HAP-1 (cell line): ENCODE data around the gene CEACAM19.

Source experiments
- DNase-seq, 2 experiments: peaks; one replicate each; pipeline ENCODE4 v3.0.0-alpha.2; 2016 to 2020; ENCODE audit warnings: low spot score in 2 of 2
- H3K27me3 ChIP-seq: fragments of 250-450 bp; sonication (Bioruptor Pico); 2 replicates; pipeline ENCODE4 v1.5.1; 2020; ENCODE audit warnings: low read depth, mild to moderate bottlenecking, moderate library complexity
- H3K36me3 ChIP-seq: fragments of 250-450 bp; sonication (Bioruptor Pico); replicated peaks from 2 replicates; pipeline ENCODE4 v1.5.1; 2020; ENCODE audit warnings: mild to moderate bottlenecking
- H3K4me1 ChIP-seq: fragments of 250-450 bp; sonication (Bioruptor Pico); 2 replicates; pipeline ENCODE4 v1.5.1; 2020; ENCODE audit warnings: mild to moderate bottlenecking
- H3K4me3 ChIP-seq: fragments of 250-450 bp; sonication (Bioruptor Pico); 2 replicates; pipeline ENCODE4 v1.5.1; 2020; ENCODE audit warnings: mild to moderate bottlenecking, moderate library complexity
- H3K9me3 ChIP-seq: fragments of 250-450 bp; sonication (Bioruptor Pico); 2 replicates; pipeline ENCODE4 v1.5.1; 2020; ENCODE audit warnings: mild to moderate bottlenecking, moderate library complexity
- in situ Hi-C: fragments of 300-500 bp; cut with MboI; formaldehyde crosslinking; loops from 3 replicates; pipeline ENCODE4 v1.14.3; 2020; ENCODE audit warnings: low sequenced_read_pairs, inconsistent platforms, mixed read lengths

The CEACAM19 gene

DNA sequence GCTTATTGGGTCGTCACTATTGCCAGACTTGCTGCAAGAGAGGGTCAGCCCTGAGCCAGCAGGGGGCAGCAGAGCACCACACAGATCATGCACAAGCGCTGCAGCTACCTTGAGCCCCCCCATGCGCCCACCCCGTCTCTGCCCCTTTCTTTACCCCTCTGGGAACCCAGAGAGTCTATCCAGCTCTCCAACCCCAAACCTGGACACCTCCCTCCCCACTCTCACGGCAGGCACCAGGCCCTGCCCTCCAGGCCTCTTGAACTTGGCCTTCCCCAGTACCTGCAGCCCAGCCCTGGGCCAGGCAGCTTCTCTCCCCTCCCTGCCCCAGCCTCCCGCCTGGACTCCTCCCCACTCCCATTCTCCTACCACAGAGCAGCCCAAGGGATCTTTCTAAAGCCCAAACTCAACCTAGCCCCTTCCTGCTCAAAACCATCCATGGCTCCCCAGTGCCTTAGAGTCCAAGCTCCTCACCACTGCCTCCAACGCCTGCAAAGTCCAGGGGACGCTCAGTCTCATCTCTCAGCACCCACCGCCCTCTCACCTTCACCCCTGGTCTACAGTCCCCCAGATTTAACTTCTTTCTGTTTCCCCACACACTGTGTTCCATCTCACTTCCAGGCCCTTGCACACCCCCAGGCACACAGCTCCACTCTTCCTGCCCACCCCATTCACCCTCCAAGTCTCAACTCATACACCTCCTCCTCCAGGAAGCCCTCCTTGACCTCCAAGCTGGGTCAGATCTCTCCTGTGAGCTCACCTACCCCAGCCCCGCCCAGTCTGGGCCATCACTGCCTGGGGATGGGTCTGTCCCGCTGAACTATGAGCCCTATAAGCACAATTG, 18.2 kb downstream of the CEACAM19 start:
- Histone ChIP-seq H3K27me3 (no peaks in the 10 kb centered on the region), H3K4me3 (no peak overlapping the region), H3K36me3 (no peaks in the 10 kb centered on the region), H3K4me1 (peaks cover 17% of the 10 kb centered on the region), H3K9me3 (no peaks in the 10 kb centered on the region)
- peak; percentile 57 to 94 for DNase-seq
- in situ Hi-C loops = no loop called here

DNA sequence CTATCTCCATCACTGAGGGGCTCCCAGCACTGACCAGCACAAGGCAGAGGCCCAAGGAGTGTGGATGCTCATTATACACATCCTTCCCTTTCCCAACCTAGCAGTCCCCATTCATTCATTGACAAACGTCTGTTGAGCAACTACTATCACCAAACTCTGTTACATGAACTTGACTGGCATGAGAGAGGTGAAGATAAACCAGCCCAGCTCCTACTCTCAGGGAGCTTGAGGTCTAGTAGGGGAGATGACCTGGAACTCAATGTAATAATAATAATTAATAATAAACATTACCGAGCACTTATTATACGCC, 18.8 kb downstream of the CEACAM19 start:
- no peaks in the 10 kb centered on the region for H3K9me3 ChIP-seq
- no peaks in the 10 kb centered on the region for H3K36me3 ChIP-seq
- no peak overlapping the region for H3K4me3 ChIP-seq
- in situ Hi-C loops = no loop called here
- H3K4me1 ChIP-seq = peaks cover 13% of the 10 kb centered on the region
- no peaks in the 10 kb centered on the region for H3K27me3 ChIP-seq
- DNase-seq = no peak

DNA sequence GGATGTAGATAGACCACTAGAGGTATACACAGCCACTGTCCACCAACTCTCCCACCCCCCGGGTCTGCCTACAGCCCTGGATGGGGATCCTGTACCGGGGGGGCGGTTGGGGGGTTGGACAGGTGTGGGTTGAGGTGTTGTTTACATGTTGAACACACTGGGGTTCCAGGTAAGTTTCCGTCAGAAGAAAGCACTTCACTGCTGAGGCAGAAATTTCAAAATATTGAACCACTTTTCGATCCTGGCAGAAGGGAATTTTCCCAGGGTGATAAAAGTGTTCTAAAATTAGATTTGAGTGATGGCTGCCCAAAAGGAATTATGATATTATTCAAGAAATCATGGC, 21.1 kb downstream of the CEACAM19 start:
- Histone ChIP-seq H3K36me3 (no peaks in the 10 kb centered on the region), H3K27me3 (no peaks in the 10 kb centered on the region), H3K4me1 (peaks cover 6% of the 10 kb centered on the region; the same call in 1 of the 2 replicates), H3K9me3 (no peaks in the 10 kb centered on the region), H3K4me3 (no peak overlapping the region)
- in situ Hi-C loops = no loop called here
- DNase-seq = no peak

DNA sequence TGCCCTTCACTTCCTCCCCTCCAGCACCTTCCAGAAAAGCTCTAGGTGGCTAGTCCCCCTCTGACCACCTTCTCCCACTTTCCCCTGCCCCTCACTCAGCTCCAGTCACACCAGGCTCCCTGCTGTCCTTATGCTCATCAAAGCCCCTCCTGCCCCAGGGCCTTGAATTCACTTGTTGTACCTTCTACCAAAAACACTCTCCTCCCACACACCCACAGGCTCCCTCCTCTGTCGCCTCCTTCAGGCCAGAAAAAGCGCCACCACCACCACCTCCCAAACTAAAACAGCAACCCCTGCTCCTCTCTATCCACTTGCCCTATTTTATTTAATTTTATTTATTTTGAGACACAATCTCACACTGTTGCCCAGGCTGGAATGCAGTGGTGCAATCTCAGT, 22.9 kb downstream of the CEACAM19 start:
- Histone ChIP-seq H3K9me3 (no peaks in the 10 kb centered on the region), H3K4me3 (no peak overlapping the region), H3K36me3 (no peaks in the 10 kb centered on the region), H3K4me1 (peaks cover 3% of the 10 kb centered on the region; the same call in 1 of the 2 replicates), H3K27me3 (no peaks in the 10 kb centered on the region)
- in situ Hi-C loops = no loop called here
- DNase-seq = peak in 1 of 2 experiments; percentile 59

- H3K9me3 ChIP-seq = no peaks in the 10 kb centered on the region
- H3K4me3 ChIP-seq = no peak overlapping the region
- no peaks in the 10 kb centered on the region for H3K36me3 ChIP-seq
- H3K4me1 ChIP-seq = no peaks in the 10 kb centered on the region
- in situ Hi-C loops = no loop called here
- no peak for DNase-seq
- H3K27me3 ChIP-seq = no peaks in the 10 kb centered on the region
Observed at GRCh38 chr19:44696939-44697669, 25.8 kb downstream of the CEACAM19 start.

GRCh38 chr19:44697670-44698034, 26.4 kb downstream of the CEACAM19 start:
- no peaks in the 10 kb centered on the region for H3K36me3 ChIP-seq
- in situ Hi-C loops = no loop called here
- H3K9me3 ChIP-seq = no peaks in the 10 kb centered on the region
- DNase-seq = no peak
- no peaks in the 10 kb centered on the region for H3K27me3 ChIP-seq
- H3K4me1 ChIP-seq = no peaks in the 10 kb centered on the region
- no peak overlapping the region for H3K4me3 ChIP-seq

DNA sequence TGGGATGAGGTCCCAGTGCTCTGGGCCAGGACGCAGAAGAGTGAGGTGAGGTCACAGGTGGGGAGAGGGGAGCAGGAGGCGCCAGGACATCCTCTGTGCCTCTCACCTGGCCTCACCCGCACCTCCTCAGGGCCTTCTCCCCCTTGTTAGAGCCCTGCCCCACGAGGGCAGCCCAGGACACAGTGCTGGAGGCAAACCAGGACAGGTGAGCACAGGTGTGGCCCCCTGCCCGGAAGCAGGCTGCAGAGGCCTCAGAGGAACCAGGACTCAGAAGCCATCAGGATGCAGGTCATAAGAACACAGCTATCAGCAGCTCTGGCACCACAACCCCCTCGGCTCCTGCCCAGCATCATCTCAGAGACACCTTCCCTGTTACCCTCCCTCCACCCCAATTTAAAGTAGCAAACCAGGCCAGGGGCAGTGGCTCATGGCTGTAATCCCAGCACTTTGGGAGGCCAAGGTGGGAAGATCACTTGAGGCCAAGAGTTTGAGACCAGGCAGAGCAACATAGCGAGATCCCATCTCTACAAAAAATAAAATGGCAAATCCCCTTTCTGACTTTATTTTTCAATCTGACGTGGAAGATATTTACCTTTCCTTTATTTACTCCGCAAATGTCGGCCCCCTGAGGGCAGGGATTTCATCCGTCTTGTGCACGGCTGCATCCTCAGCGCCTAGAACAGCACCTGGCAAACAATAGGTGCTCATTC, 27.4 kb downstream of the CEACAM19 start, which contains the start of gene CEACAM16:
CEACAM16 (plus strand) TSS at position 660 of the 710 bp plus-strand sequence. CDS start 2,306 bp downstream, outside the sequence.
- no peak for DNase-seq
- H3K9me3 ChIP-seq = no peaks in the 10 kb centered on the region
- no peaks in the 10 kb centered on the region for H3K27me3 ChIP-seq
- in situ Hi-C loops = no loop called here
- no peaks in the 10 kb centered on the region for H3K36me3 ChIP-seq
- no peak within 1 kb of the TSS for H3K4me3 ChIP-seq
- H3K4me1 ChIP-seq = no peaks in the 10 kb centered on the region

- in situ Hi-C loops = no loop called here
- Histone ChIP-seq H3K4me3 (no peak overlapping the region), H3K27me3 (no peaks in the 10 kb centered on the region), H3K36me3 (no peaks in the 10 kb centered on the region), H3K9me3 (no peaks in the 10 kb centered on the region), H3K4me1 (no peaks in the 10 kb centered on the region)
- no peak for DNase-seq
Observed at GRCh38 chr19:44700547-44700946, 29.3 kb downstream of the CEACAM19 start.

DNA sequence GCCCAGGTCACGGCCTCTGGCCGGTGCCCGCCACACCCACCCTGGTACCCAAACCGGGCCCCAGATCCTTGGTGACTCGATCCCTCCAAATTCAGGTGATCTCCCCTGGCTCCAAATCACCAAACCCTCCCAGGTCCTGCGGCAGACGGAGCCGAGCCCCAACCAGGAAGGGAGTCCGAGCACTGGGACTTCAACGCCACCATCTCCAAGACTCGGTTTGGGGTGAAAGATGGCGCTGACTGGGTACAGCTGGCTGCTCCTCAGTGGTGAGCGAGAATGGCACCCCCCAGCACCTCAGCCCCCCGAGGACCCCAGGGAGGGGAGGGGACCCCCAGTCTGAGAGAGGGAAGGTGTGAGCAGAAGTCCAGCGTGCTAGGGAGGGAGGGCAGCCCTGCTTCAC, 29.9 kb downstream of the CEACAM19 start:
- in situ Hi-C loops = no loop called here
- no peaks in the 10 kb centered on the region for H3K27me3 ChIP-seq
- no peaks in the 10 kb centered on the region for H3K9me3 ChIP-seq
- H3K36me3 ChIP-seq = no peaks in the 10 kb centered on the region
- no peak overlapping the region for H3K4me3 ChIP-seq
- no peak for DNase-seq
- H3K4me1 ChIP-seq = no peaks in the 10 kb centered on the region

DNA sequence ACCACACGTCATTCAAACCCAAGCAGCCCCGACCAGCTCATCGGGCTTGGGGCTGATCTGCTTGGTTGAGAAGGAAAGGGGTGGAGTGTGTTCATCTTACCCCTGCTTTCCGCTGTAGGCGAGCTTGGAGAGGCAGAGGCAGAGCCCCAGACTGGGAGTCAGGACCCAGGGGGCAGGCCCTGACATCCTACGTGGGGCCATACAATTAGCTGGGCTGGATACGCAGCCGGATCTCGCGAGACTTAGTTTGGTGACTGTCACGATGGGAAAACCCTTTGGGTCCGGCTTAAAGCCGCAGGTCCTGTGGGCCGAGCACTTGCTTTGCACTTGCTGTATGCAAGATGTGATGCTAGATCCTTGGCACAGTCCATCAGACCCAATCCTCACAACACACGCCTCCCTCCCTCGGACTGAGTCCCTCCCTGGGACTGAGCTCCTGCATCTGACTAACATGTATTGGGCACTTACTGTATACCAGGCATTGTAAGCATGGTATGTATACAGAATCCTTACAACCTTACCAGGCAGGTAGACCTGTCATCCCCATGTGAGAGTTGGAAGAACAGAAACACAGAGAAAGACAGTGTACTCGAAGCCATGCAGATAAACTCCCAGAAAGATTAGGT, 31.4 kb downstream of the CEACAM19 start:
- H3K4me3 ChIP-seq = no peak overlapping the region
- no peaks in the 10 kb centered on the region for H3K4me1 ChIP-seq
- no peaks in the 10 kb centered on the region for H3K9me3 ChIP-seq
- no peaks in the 10 kb centered on the region for H3K36me3 ChIP-seq
- no peaks in the 10 kb centered on the region for H3K27me3 ChIP-seq
- in situ Hi-C loops = no loop called here
- no peak for DNase-seq

DNA sequence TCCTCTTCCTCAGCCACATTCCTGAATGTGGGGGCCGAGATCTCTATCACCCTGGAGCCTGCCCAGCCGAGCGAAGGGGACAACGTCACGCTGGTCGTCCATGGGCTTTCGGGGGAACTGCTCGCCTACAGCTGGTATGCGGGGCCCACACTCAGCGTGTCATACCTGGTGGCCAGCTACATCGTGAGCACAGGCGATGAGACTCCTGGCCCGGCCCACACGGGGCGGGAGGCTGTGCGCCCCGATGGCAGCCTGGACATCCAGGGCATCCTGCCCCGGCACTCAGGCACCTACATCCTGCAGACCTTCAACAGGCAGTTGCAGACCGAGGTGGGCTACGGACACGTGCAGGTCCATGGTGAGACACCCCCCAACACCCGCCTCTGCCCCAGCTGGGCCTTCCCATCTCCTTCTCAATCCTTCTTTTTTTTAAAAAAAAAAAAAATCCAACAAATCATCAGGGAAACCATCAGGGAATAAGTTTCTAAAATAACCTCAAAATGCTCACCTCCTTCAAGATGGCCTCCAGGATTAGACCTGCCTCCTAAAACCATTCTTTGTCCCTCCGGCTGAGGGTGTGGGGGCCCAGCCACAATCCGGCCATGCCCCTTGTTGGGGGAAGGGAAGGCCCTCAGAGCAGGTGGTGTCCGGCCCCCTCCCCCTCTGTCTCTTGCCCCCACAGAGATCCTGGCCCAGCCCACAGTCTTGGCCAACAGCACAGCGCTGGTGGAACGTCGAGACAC, 32.2 kb downstream of the CEACAM19 start:
- Histone ChIP-seq H3K27me3 (no peaks in the 10 kb centered on the region), H3K4me1 (no peaks in the 10 kb centered on the region), H3K9me3 (no peaks in the 10 kb centered on the region), H3K4me3 (no peak overlapping the region), H3K36me3 (no peaks in the 10 kb centered on the region)
- in situ Hi-C loops = no loop called here
- no peak for DNase-seq

GRCh38 chr19:44704982-44705381, 33.7 kb downstream of the CEACAM19 start:
- Histone ChIP-seq H3K4me1 (no peaks in the 10 kb centered on the region), H3K27me3 (no peaks in the 10 kb centered on the region)
- in situ Hi-C loops = no loop called here

DNA sequence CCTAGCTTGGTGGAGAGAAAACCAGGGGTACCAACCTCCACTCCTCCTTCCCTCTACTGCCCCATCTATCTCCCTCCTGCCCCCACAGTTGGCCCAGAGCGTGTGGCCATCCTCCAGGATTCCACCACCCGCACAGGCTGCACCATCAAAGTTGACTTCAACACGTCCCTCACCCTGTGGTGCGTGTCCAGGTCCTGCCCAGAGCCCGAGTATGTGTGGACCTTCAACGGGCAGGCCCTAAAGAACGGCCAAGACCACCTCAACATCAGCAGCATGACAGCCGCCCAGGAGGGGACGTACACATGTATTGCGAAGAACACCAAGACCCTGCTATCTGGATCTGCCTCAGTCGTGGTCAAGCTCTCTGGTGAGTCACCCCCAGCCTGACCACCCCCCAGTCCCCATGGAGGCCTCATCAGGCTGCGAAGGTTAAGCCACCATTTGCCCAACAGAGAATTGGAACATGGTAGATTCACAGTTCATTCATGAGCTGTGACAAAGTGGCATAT, 34.3 kb downstream of the CEACAM19 start:
- in situ Hi-C loops = no loop called here
- no peak for DNase-seq
- no peaks in the 10 kb centered on the region for H3K4me1 ChIP-seq
- H3K36me3 ChIP-seq = no peaks in the 10 kb centered on the region
- no peaks in the 10 kb centered on the region for H3K27me3 ChIP-seq
- H3K9me3 ChIP-seq = no peaks in the 10 kb centered on the region
- H3K4me3 ChIP-seq = no peak overlapping the region

More at GRCh38 chr19:44704982-44705381, 33.7 kb downstream of the CEACAM19 start:
- DNase-seq = no peak
- no peak overlapping the region for H3K4me3 ChIP-seq
- H3K36me3 ChIP-seq = no peaks in the 10 kb centered on the region
- no peaks in the 10 kb centered on the region for H3K9me3 ChIP-seq
